Measurements from ENCODE around the gene TMEM132D. TPM values are rescaled to one million over a fixed set of nuclear protein-coding genes. Genes with fewer than 3 reads are reported as not detected.

The TMEM132D gene
- polyA plus RNA-seq, 1 donor from 2014 or later = 1.3 TPM

- TF ChIP-seq CTCF (IDR thresholded peaks at IDR 0.05; ENCODE audit: poor library complexity, severe bottlenecking) = no peak
- no peak for TF ChIP-seq RAD21 (conservative IDR thresholded peaks at IDR 0.05)
- no peak for TF ChIP-seq MXI1 (conservative IDR thresholded peaks at IDR 0.05; ENCODE audit: poor library complexity, severe bottlenecking)
- TF ChIP-seq POLR2AphosphoS5 (IDR thresholded peaks at IDR 0.05) = no peak
- no peak for TF ChIP-seq REST (IDR thresholded peaks at IDR 0.05; ENCODE audit: borderline replicate concordance)
- TF ChIP-seq TAF1 (IDR thresholded peaks at IDR 0.05; ENCODE audit: low read depth) = no peak
- TF ChIP-seq EP300 (conservative IDR thresholded peaks at IDR 0.05; ENCODE audit: poor library complexity, severe bottlenecking) = no peak
- TF ChIP-seq EZH2 (IDR thresholded peaks at IDR 0.05; ENCODE audit: borderline replicate concordance, insufficient read depth, low read length, poor library complexity, severe bottlenecking) = no peak
- TF ChIP-seq SMC3 (conservative IDR thresholded peaks at IDR 0.05; ENCODE audit: poor library complexity) = no peak
- Histone ChIP-seq H3K27ac (ENCODE audit: low read length) (no peak overlapping the region), H3K9me3 (ENCODE audit: low read length) (no peaks in the 10 kb centered on the region), H3F3A (ENCODE audit: insufficient read depth, low read length, poor library complexity, severe bottlenecking) (no peaks in the 10 kb centered on the region), H3K79me2 (replicated peaks; ENCODE audit: insufficient read depth, low read length) (no peaks in the 10 kb centered on the region), H3K9me2 (ENCODE audit: insufficient read depth, low read length) (no peaks in the 10 kb centered on the region), H2AFZ (ENCODE audit: low read depth, low read length) (no peak overlapping the region), H3K4me2 (ENCODE audit: low read length) (no peak overlapping the region), H3K4me3 (ENCODE audit: low read length) (no peak overlapping the region), H3K27me3 (ENCODE audit: insufficient read depth, low read depth, low read length) (no peaks in the 10 kb centered on the region), H3K36me3 (ENCODE audit: insufficient read depth, low read length) (no peaks in the 10 kb centered on the region), H4K20me1 (ENCODE audit: insufficient read depth) (no peaks in the 10 kb centered on the region), H3K9ac (ENCODE audit: low read length) (no peak overlapping the region)
These were observed 546.6 kb downstream of the TMEM132D start for GRCh38 chr12:129357233-129357632.

GRCh38 chr12:129351481-129351880 is 552.3 kb downstream of the TMEM132D start:
- Histone ChIP-seq H3K9ac (ENCODE audit: low read length) (no peak overlapping the region), H3K4me2 (ENCODE audit: low read length) (no peak overlapping the region), H3K79me2 (replicated peaks; ENCODE audit: insufficient read depth, low read length) (no peaks in the 10 kb centered on the region), H3K4me3 (ENCODE audit: low read length) (no peak overlapping the region), H3K9me3 (ENCODE audit: low read length) (no peaks in the 10 kb centered on the region), H3K36me3 (ENCODE audit: insufficient read depth, low read length) (no peaks in the 10 kb centered on the region), H3K9me2 (ENCODE audit: insufficient read depth, low read length) (no peaks in the 10 kb centered on the region), H3K27ac (ENCODE audit: low read length) (no peak overlapping the region), H4K20me1 (ENCODE audit: insufficient read depth) (no peaks in the 10 kb centered on the region), H3F3A (ENCODE audit: insufficient read depth, low read length, poor library complexity, severe bottlenecking) (no peaks in the 10 kb centered on the region), H3K27me3 (ENCODE audit: insufficient read depth, low read depth, low read length) (no peaks in the 10 kb centered on the region), H2AFZ (ENCODE audit: low read depth, low read length) (no peak overlapping the region)
- no peak for TF ChIP-seq REST (IDR thresholded peaks at IDR 0.05; ENCODE audit: borderline replicate concordance)
- TF ChIP-seq TAF1 (IDR thresholded peaks at IDR 0.05; ENCODE audit: low read depth) = no peak
- TF ChIP-seq MXI1 (conservative IDR thresholded peaks at IDR 0.05; ENCODE audit: poor library complexity, severe bottlenecking) = no peak
- no peak for TF ChIP-seq CTCF (IDR thresholded peaks at IDR 0.05; ENCODE audit: poor library complexity, severe bottlenecking)
- TF ChIP-seq SMC3 (conservative IDR thresholded peaks at IDR 0.05; ENCODE audit: poor library complexity) = no peak
- TF ChIP-seq EP300 (conservative IDR thresholded peaks at IDR 0.05; ENCODE audit: poor library complexity, severe bottlenecking) = no peak
- TF ChIP-seq EZH2 (IDR thresholded peaks at IDR 0.05; ENCODE audit: borderline replicate concordance, insufficient read depth, low read length, poor library complexity, severe bottlenecking) = no peak
- TF ChIP-seq POLR2AphosphoS5 (IDR thresholded peaks at IDR 0.05) = no peak
- no peak for TF ChIP-seq RAD21 (conservative IDR thresholded peaks at IDR 0.05)

Measured in neural cell (in vitro differentiated cells).